Heart right ventricle (tissue), 16 donors: Measurements from ENCODE around the gene GJB5. TPM values are rescaled to one million over a fixed set of nuclear protein-coding genes. Genes with fewer than 3 reads are reported as not detected.

Experiments
- ATAC-seq, 8 donors: fragments of 200-7000 bp; cut with Tn5 transposase; one replicate each; pipeline ENCODE4 v1.9.1; 2020; ENCODE audit warnings: mild to moderate bottlenecking in 8 of 8, moderate library complexity in 8 of 8, moderate number of reproducible peaks in 1 of 8
- DNase-seq, 2 donors: peaks; one replicate each; pipeline ENCODE4 v3.0.0-alpha.2; 2020
- H3K27ac ChIP-seq, 10 donors: fragments of 200-600 bp; sonication (generic) in 2 of 10; one replicate each; pipeline versions ENCODE4 v1.5.0 to v1.8.0; 2020 to 2022; ENCODE audit warnings: mild to moderate bottlenecking in 3 of 10
- H3K27me3 ChIP-seq, 7 donors: fragments of 200-600 bp; one replicate each; pipeline ENCODE4 v1.8.0; 2021 to 2022; ENCODE audit warnings: mild to moderate bottlenecking in 2 of 7
- H3K36me3 ChIP-seq, 9 donors: fragments of 200-600 bp; sonication (generic) in 1 of 9; one replicate each; pipeline versions ENCODE4 v1.5.0 to v1.8.0; 2020 to 2022; ENCODE audit warnings: mild to moderate bottlenecking in 2 of 9
- H3K4me1 ChIP-seq, 9 donors: fragments of 200-600 bp; sonication (generic) in 1 of 9; one replicate each; pipeline versions ENCODE4 v1.5.0 to v1.8.0; 2020 to 2022; ENCODE audit warnings: mild to moderate bottlenecking in 4 of 9
- H3K4me3 ChIP-seq, 10 donors: fragments of 200-600 bp; sonication (generic) in 2 of 10; one replicate each; pipeline versions ENCODE4 v1.5.0 to v1.8.0; 2020 to 2022; ENCODE audit warnings: mild to moderate bottlenecking in 7 of 10, moderate library complexity in 2 of 10
- H3K9me3 ChIP-seq, 11 donors: fragments of 200-600 bp in 10 of 11; sonication (generic) in 2 of 11; one replicate each; pipeline versions ENCODE4 v1.5.0 to v1.8.0; 2013 to 2022; ENCODE audit warnings: mild to moderate bottlenecking in 2 of 11, control low read depth in 1 of 11, moderate library complexity in 1 of 11
- CTCF ChIP-seq, 9 donors: fragments of 200-600 bp; sonication (generic) in 2 of 9; IDR thresholded peaks; one replicate each; pipeline versions ENCODE4 v1.5.0 to v1.8.0; 2021 to 2022; ENCODE audit warnings: antibody characterized with exemption in 9 of 9, mild to moderate bottlenecking in 5 of 9, moderate library complexity in 1 of 9
- WGBS, 2 donors: extraction: QIAGEN DNeasy Blood & Tissue Kit; methylation state at CpG; one replicate each; pipeline ENCODE4 v1.1.7; 2013; ENCODE audit warnings: inconsistent platforms in 1 of 2; 5-methylcytosine and 5-hydroxymethylcytosine counted together
- intact Hi-C, 10 donors: fragments of 100-400 bp; cut with DNase I; formaldehyde crosslinking; loops; one replicate each; pipeline versions ENCODE4 v1.11.1 to v1.14.2; 2022
- polyA plus RNA-seq, 2 donors: library from polyadenylated mRNA; stranded (reverse); fragments of 200-250 nt; gene quantifications; one replicate each; pipeline ENCODE4 v1.2.3, GENCODE V29; 2013
- total RNA-seq, 10 donors: library from RNA; stranded (reverse); fragmentation: NEBNext Ultra II Directional in 3 of 10; extraction: Animal tissue kit (Norgen Biotek cat#: 25700) in 3 of 10; gene quantifications; one replicate each; pipeline versions ENCODE4 v1.2.1 to v1.2.4, GENCODE V29; 2021 to 2023
- donor health status: Arrhythmogenic right ventricular cardiomyopathy.
- donor health status: ischemic (EF 13 %, LVEDD 7.1; RV severe dilation, severe dysfunction).
- donor health status: healthy with polysubstance abuse.
- donor health status: DM: no; HTN: yes; CAD: no.
- donor health status: DM: no; HTN: no; CAD: no.
- donor health status: ischemic (EF 25% LVEDD 6.9; RV normal size, moderate dysfunction).
- donor health status: ischemic (EF 25% LVEDD 5.7; RV mildly dilated, moderate dysfunction).
- donor health status: healthy.
- donor health status: DM: yes; HTN: yes; CAD: no.
- donor health status: Ischemic cardiomyopathy.
- donor health status: ischemic (EF 35%, LVEDD 5.7; RV mildly dilated, moderate dysfunction).
- donor health status: nonischemic (EF 11% LVEDD 7.7; RV severe dilation, severe dysfunction).
- donor health status: DM: yes; HTN: yes; CAD: no.
- donor health status: PGD.
- donor health status: ischemic (EF 29% LVEDD 5.4; RV normal size, mild dysfunction).
- donor health status: nonischemic (EF 23%, LVEDD 6.1; RV moderate dilation, normal function).

Gene GJB5
- total and polyA plus RNA-seq, 12 donors, result not detected

GRCh38 chr1:34747638-34747941 lies 7.3 kb upstream of the GJB5 start:
- Histone ChIP-seq H3K4me3 (no peak overlapping the region), H3K27ac (no peak overlapping the region), H3K36me3 (no peaks in the 10 kb centered on the region), H3K4me1 (peaks cover 0 to 4% (median 0%) of the 10 kb centered on the region in 9 donors), H3K27me3 (peaks cover 0 to 33% (median 15%) of the 10 kb centered on the region in 7 donors), H3K9me3 (no peaks in the 10 kb centered on the region)
- ATAC-seq, result no peak
- intact Hi-C loops, result loop anchor here in 5 of 10 donors (10.0 kb wide), 3 partner anchors 283 to 1113 kb away; no protein-coding TSS in a partner anchor
- WGBS, 2 donors, result 51 to 56% methylated on average over 6 of the region's 6 CpGs
- no peak for TF ChIP-seq CTCF (IDR thresholded peaks at IDR 0.05)
- DNase-seq, result no peak

- DNase-seq (no peak), ATAC-seq (no peak)
- H3K36me3 ChIP-seq, result no peaks in the 10 kb centered on the region
- peaks cover 0 to 4% (median 0%) of the 10 kb centered on the region in 9 donors for H3K4me1 ChIP-seq
- intact Hi-C loops, result loop anchor here in 5 of 10 donors (10.0 kb wide), 3 partner anchors 285 to 1115 kb away; no protein-coding TSS in a partner anchor
- no peak overlapping the region for H3K27ac ChIP-seq
- H3K9me3 ChIP-seq, result no peaks in the 10 kb centered on the region
- peaks cover 0 to 25% (median 15%) of the 10 kb centered on the region in 7 donors for H3K27me3 ChIP-seq
- no peak for TF ChIP-seq CTCF (IDR thresholded peaks at IDR 0.05)
- H3K4me3 ChIP-seq, result no peak overlapping the region
- WGBS, 2 donors, result 23 to 25% methylated on average over 8 of the region's 8 CpGs
Measured at GRCh38 chr1:34749992-34750391, 4.9 kb upstream of the GJB5 start.

GRCh38 chr1:34750610-34751009 lies 4.2 kb upstream of the GJB5 start:
- WGBS, 2 donors, result 83 to 86% methylated on average over 5 of the region's 5 CpGs
- peaks cover 0 to 25% (median 15%) of the 10 kb centered on the region in 7 donors for H3K27me3 ChIP-seq

GRCh38 chr1:34753163-34753562 lies 1.7 kb upstream of the GJB5 start:
- H3K9me3 ChIP-seq, result no peaks in the 10 kb centered on the region
- peaks cover 0 to 4% (median 0%) of the 10 kb centered on the region in 9 donors for H3K4me1 ChIP-seq
- WGBS, 2 donors, result 83 to 89% methylated on average over 3 of the region's 3 CpGs
- H3K27ac ChIP-seq, result no peak overlapping the region
- DNase-seq (no peak), ATAC-seq (no peak)
- H3K27me3 ChIP-seq, result peaks cover 0 to 6% (median 0%) of the 10 kb centered on the region in 7 donors
- no peak overlapping the region for H3K4me3 ChIP-seq
- intact Hi-C loops, result no loop called here
- H3K36me3 ChIP-seq, result no peaks in the 10 kb centered on the region
- no peak for TF ChIP-seq CTCF (IDR thresholded peaks at IDR 0.05)

More at GRCh38 chr1:34750610-34751009, 4.2 kb upstream of the GJB5 start:
- ATAC-seq (no peak), DNase-seq (no peak)
- Histone ChIP-seq H3K4me1 (peaks cover 0 to 4% (median 0%) of the 10 kb centered on the region in 9 donors), H3K36me3 (no peaks in the 10 kb centered on the region), H3K4me3 (no peak overlapping the region), H3K27ac (no peak overlapping the region), H3K9me3 (no peaks in the 10 kb centered on the region)
- intact Hi-C loops, result no loop called here
- no peak for TF ChIP-seq CTCF (IDR thresholded peaks at IDR 0.05)
